Measurements from ENCODE around the gene TCP10L. TPM values are rescaled to one million over a fixed set of nuclear protein-coding genes. Genes with fewer than 3 reads are reported as not detected.

The TCP10L gene
- total RNA-seq (2021; fragmentation: NEBNext Ultra II Directional; extraction: Animal tissue kit (Norgen Biotek cat#: 25700)): 0.71 and 0.99 TPM in 2 replicates
- polyA plus RNA-seq (2011; rRNA removed): 0.45 and 0.74 TPM in 2 replicates
- polyA plus RNA-seq (2011; cell fraction: cytosol; rRNA removed): 0.43 TPM
- polyA plus RNA-seq (2011; cell fraction: nucleus; rRNA removed): 0.76 TPM
- polyA plus RNA-seq (2012, experiment 1 of 2): 0.30 to 0.83 TPM (median 0.53 TPM) in 4 replicates
- 0.34 TPM for polyA plus RNA-seq (2012, experiment 2 of 2)
- polyA plus RNA-seq (2013, experiment 1 of 2): 0.22 TPM
- 0.44 TPM for polyA plus RNA-seq (2013, experiment 2 of 2)
- 0.61 and 0.69 TPM in 2 replicates for polyA minus RNA-seq (2011; rRNA and poly(A)+ RNA removed)
- not detected for polyA minus RNA-seq (2011; cell fraction: cytosol; rRNA and poly(A)+ RNA removed)
- polyA minus RNA-seq (2011; cell fraction: nucleus; rRNA and poly(A)+ RNA removed): 0.50 TPM
- long read RNA-seq, experiment 1: 0 reads
- long read RNA-seq, experiment 2: 0 reads

GRCh38 chr21:32585042-32585710 is at the start of gene TCP10L:
Gene TCP10L (minus strand): TSS chr21:32585523. CDS start chr21:32584304, 1,219 bp downstream.
- FAIRE-seq (no peak), DNase-seq (ENCODE audit: low read depth in 1 of 2, low spot score in 2 of 2) (no peak)
- CTCF ChIA-PET (ENCODE audit: partially characterized antibody): interaction anchor here (0.9 to 2.6 kb wide), 5 partner anchors 16 to 184 kb away, joined by 3 to 10 read pairs (median 3); no protein-coding TSS in a partner anchor

More at GRCh38 chr21:32585042-32585710, at the start of gene TCP10L:
- Histone ChIP-seq H3K9ac (replicated peaks in 1 of 4; ENCODE audit: extremely low read depth in 1 of 4, low read depth in 3 of 4, low read length in 3 of 4) (no peak within 1 kb of the TSS), H3K23ac (ENCODE audit: insufficient read length) (no peak within 1 kb of the TSS), H3K79me1 (ENCODE audit: low read depth, low read length) (no peaks in the 10 kb centered on the region), H4K8ac (ENCODE audit: extremely low read depth, insufficient read depth, low read length) (no peak within 1 kb of the TSS), H2AFZ (ENCODE audit: low read length) (no peak within 1 kb of the TSS), H3K79me2 (ENCODE audit: control insufficient read depth in 1 of 2, insufficient read depth in 2 of 2, low read length in 2 of 2) (no peaks in the 10 kb centered on the region), H2BK20ac (ENCODE audit: low read length) (no peak within 1 kb of the TSS), H4K5ac (ENCODE audit: insufficient read length, low read depth, low read length) (no peak within 1 kb of the TSS), H3K18ac (ENCODE audit: extremely low read depth, low read length) (no peak within 1 kb of the TSS), H2AK5ac (ENCODE audit: low read depth, low read length) (peak within 1 kb of the TSS; percentile 82; the same call in 1 of the 2 replicates), H3K14ac (ENCODE audit: insufficient read length) (no peak within 1 kb of the TSS), H2BK12ac (ENCODE audit: low read depth, low read length) (no peak within 1 kb of the TSS), H3K23me2 (ENCODE audit: low read depth, low read length) (peaks cover 9% of the 10 kb centered on the region; the same call in 1 of the 2 replicates), H2BK5ac (ENCODE audit: low read depth, low read length) (no peak within 1 kb of the TSS; the same call in 1 of the 2 replicates), H3K9me3 (ENCODE audit: insufficient read depth in 2 of 2, low read depth in 1 of 2, low read length in 1 of 2) (no peaks in the 10 kb centered on the region), H2BK15ac (ENCODE audit: low read length) (no peak within 1 kb of the TSS), H3K4me3 (ENCODE audit: extremely low read depth in 1 of 4, insufficient read depth in 2 of 4, low read depth in 3 of 4, low read length in 4 of 4) (no peak within 1 kb of the TSS), H3K4ac (replicated peaks; ENCODE audit: insufficient read length, low read depth, low read length) (no peak within 1 kb of the TSS), H3K4me1 (replicated peaks in 1 of 4; ENCODE audit: control insufficient read depth in 3 of 4, insufficient read depth in 4 of 4, low read length in 3 of 4) (no peaks in the 10 kb centered on the region), H2BK120ac (replicated peaks; ENCODE audit: low read depth, low read length) (no peak within 1 kb of the TSS), H3K27ac (ENCODE audit: low read depth, low read length) (no peak within 1 kb of the TSS; the same call in 1 of the 2 replicates), H3K4me2 (ENCODE audit: insufficient read depth in 1 of 2, low read depth in 2 of 2, low read length in 2 of 2) (no peak within 1 kb of the TSS), H4K91ac (replicated peaks; ENCODE audit: insufficient read length, low read length) (no peak within 1 kb of the TSS), H4K20me1 (replicated peaks in 1 of 2; ENCODE audit: control insufficient read depth in 1 of 2, insufficient read depth in 2 of 2, low read length in 2 of 2) (no peaks in the 10 kb centered on the region), H3K36me3 (ENCODE audit: control insufficient read depth in 2 of 4, insufficient read depth in 4 of 4, low read length in 3 of 4) (no peaks in the 10 kb centered on the region), H3K27me3 (replicated peaks in 1 of 4; ENCODE audit: control insufficient read depth in 3 of 4, extremely low read depth in 1 of 4, insufficient read depth in 3 of 4, low read length in 3 of 4) (no peaks in the 10 kb centered on the region; a peak in 1 of 7 replicates), H3K56ac (replicated peaks; ENCODE audit: insufficient read length, low read depth, low read length) (no peak within 1 kb of the TSS)
- WGBS, 2 experiments (ENCODE audit: extremely low coverage in 1 of 2, insufficient coverage in 1 of 2, insufficient read length in 1 of 2, insufficient replicate concordance in 2 of 2, low coverage in 1 of 2, low lambda C conversion rate in 2 of 2, missing lambda C conversion rate in 1 of 2): 89% methylated on average over 17 of the region's 17 CpGs; no CpG with 5 or more reads in 1 of the 2 experiments
- TF ChIP-seq YY1 (IDR thresholded peaks at IDR 0.05; ENCODE audit: low read depth, low read length) (no peak), HDAC6 (IDR thresholded peaks at IDR 0.05; ENCODE audit: low read depth, low read length) (no peak), PHF8 (conservative IDR thresholded peaks at IDR 0.05; ENCODE audit: low read depth, low read length) (no peak), EGR1 (IDR thresholded peaks at IDR 0.05; ENCODE audit: borderline replicate concordance, low read depth, low read length) (no peak)
- POLR2A ChIA-PET (ENCODE audit: partially characterized antibody): no interaction called here

Measured in H1 (cell line).